LoVo (cell line): ENCODE results near the gene TEKT2.

Experiments used
- DNase-seq: peaks from one replicate; pipeline ENCODE4 v3.0.0-alpha.2; 2016; ENCODE audit warnings: low spot score

TEKT2 gene

DNA sequence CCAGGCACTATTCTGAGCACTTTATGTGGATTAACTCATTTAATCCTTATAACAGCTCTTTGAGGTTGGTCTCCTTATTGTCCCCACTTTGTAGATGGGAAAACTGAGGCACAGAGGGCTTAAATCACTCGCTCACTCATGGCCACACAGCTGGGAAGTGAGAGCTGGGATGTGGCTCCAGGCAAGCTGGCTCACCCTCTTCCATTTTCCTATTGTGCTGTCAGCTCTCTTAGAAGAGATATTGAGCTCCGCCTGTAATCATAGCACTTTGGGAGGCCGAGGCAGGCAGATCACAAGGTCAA is 45.0 kb downstream of the TEKT2 start:
- no peak for DNase-seq

DNA sequence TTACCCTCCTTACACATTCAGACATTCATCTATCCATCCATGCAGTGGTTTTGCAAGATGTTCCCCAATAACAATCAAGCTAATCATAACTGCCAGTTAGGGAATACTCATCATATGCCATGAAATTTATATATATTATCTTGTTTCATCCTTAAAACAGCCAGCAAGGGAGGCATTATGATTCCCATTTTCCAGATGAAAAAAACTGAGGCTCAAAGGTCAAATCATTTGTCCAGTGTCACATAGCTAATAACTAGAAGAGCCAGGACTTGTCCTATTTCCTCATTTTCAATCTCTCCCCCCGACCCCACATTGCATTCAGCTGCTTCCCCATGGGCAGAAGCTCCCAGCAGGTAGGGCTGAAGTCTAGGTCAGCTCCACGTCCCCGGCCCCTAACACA is 48.1 kb downstream of the TEKT2 start:
- DNase-seq, result no peak

DNA sequence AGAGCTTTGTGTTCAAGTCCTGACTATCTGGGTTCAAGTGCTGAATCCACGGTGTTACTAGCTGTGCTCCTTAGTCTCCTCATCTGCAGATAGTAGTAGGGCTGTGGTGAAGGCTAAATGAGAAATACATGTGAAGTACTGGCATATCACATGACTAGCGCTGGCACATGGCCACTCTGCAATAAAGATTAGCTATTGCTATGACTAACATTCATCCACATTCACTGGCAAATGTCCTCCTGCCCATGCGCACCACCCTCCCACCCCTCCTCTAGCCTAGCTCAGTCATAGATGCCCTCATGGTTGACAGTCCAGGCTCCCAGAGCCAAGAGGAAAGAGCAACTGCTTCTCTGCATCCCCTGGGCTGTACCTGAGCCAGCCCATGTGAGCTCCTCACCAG is 49.6 kb downstream of the TEKT2 start:
- DNase-seq, result peak; percentile 81

- no peak for DNase-seq
These were observed 50.1 kb downstream of the TEKT2 start for GRCh38 chr1:36134031-36134430.

DNA sequence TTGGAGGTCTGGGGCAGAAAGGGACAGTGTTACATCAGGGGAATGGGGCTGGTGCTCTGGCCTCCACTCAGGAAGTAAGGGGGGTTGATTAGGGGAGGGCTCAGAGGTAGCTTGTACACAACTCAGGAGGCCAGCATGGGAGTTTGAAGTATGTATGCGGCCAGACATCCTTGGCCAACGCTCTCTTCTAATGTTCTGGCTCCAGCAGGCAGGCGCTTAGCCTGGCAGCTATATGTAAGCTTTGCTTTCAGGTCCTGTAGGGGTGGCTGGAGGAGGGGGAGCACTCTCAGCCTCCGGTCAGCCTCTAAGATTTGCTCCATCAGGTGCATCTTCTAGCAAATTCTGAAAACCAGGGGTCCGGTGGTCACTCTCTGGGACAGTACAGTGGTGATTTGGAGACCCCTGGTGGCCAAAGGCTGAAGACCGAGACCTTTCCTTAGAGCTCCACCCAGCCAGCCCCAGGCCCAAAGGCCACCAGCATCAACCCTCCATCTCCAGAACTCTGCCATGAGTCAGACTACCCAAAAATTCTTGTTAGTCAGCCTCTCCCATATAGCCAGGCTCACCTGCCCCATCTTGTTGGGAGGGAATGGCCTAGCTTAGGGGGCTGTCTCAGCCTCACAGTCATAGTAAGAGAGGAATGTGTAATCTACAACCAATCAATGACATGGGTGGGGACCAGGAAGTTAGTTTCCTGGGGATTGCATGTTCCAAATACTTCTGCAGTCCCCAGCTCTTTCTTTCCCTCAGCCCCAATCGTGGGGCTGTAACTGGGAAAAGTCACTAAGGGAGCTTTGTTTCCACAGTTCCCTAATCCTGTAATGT is 50.8 kb downstream of the TEKT2 start:
- DNase-seq, result peak; percentile 23

DNA sequence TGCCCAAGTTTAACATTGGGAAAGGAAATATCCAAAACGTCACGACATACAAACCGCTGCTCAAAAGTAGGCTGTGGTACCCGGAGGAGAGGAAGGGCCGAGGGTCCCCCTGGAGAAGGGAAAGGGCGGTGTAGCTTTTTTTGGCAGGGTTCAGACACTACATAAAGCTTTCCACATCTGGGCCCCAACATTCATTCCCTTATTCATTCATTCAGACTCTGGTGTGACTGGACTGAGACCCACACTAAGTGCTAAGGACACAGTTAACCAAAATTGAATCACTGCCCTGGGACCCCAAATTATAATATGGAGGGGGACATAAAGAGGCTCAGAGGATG is 51.4 kb downstream of the TEKT2 start:
- no peak for DNase-seq

- no peak for DNase-seq
These were observed 51.9 kb downstream of the TEKT2 start for GRCh38 chr1:36135796-36136195.

- DNase-seq, result no peak
These were observed 52.6 kb downstream of the TEKT2 start for GRCh38 chr1:36136535-36136934.

DNA sequence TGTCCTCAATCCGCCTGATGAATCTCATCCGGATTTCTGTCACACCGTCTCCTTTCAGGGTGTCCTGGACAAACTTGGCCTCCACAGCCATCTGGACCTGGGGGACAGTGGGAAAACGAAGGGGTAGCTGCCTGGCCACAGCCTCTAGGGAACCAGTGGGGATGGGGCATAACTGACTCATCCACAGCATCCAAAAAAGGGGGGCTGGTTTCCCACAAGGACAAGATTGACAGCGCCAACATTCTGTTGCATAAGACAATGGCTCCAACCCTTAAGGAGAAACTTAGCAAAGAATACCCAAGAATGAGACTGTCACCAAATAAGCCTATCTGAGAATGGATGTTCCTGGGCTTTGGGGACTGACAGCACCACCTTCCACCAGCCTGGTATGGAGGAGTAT is 53.3 kb downstream of the TEKT2 start:
- no peak for DNase-seq

- DNase-seq, result no peak
These were observed 53.9 kb downstream of the TEKT2 start for GRCh38 chr1:36137776-36138175.
